Endothelial cell of umbilical vein (primary cell): ENCODE data around the gene BIRC6. TPM values are rescaled to one million over a fixed set of nuclear protein-coding genes. Genes with fewer than 3 reads are reported as not detected.

Experiments
- BruUV-seq: library from RNA; stranded (reverse); fragments of 400-500 nt; replicated peaks from 2 replicates; lab custom pipeline; 2021; lab: Mats Ljungman, UMichigan
- CTCF ChIA-PET: fragments of 300-600, 350-600 bp; sonication (Branson Sonifier 250); formaldehyde crosslinking; loops from one replicate; lab custom pipeline; 2021; ENCODE audit warnings: antibody characterized with exemption, inconsistent platforms; lab: Charles Lee
- POLR2A ChIA-PET: fragments of 300-600, 350-600 bp; sonication (Branson Sonifier 250); formaldehyde crosslinking; loops from one replicate; lab custom pipeline; 2021; ENCODE audit warnings: antibody characterized with exemption, inconsistent platforms; lab: Charles Lee
- DNase-seq: peaks from one replicate; pipeline ENCODE4 v3.0.0-alpha.2; 2011; ENCODE audit warnings: low read depth, low spot score
- FAIRE-seq: peaks from 2 replicates; lab custom pipeline; 2011; peaks lifted over from hg19 to GRCh38; lab: Jason Lieb, UNC
- H2AFZ ChIP-seq: 2 replicates; pipeline ENCODE4 v1.6.0; 2012; ENCODE audit warnings: low read depth, low read length, control low read depth, inconsistent platforms
- H3K27ac ChIP-seq: 2 replicates; pipeline ENCODE4 v1.5.1; 2011; ENCODE audit warnings: low read depth, mild to moderate bottlenecking, control low read depth, low read length, moderate library complexity; ENCODE audit not compliant: insufficient read depth
- H3K27me3 ChIP-seq, 2 experiments: 2 replicates each; pipeline versions ENCODE4 v1.6.0 to v1.6.1; 2011; ENCODE audit warnings: low read length in 2 of 2, mixed read lengths in 1 of 2; ENCODE audit not compliant: control insufficient read depth in 2 of 2, insufficient read depth in 2 of 2
- H3K36me3 ChIP-seq, 2 experiments: 2 replicates in 1 of 2; 3 replicates in 1 of 2; pipeline ENCODE4 v1.5.1; 2011; ENCODE audit warnings: low read length in 2 of 2, mild to moderate bottlenecking in 1 of 2, moderate library complexity in 1 of 2; ENCODE audit not compliant: control insufficient read depth in 2 of 2, insufficient read depth in 2 of 2; ENCODE audit errors: extremely low read depth in 1 of 2
- H3K4me1 ChIP-seq: 3 replicates; pipeline ENCODE4 v1.5.1; 2011; ENCODE audit warnings: mild to moderate bottlenecking, low read length; ENCODE audit not compliant: control insufficient read depth, insufficient read depth; ENCODE audit errors: extremely low read depth
- H3K4me2 ChIP-seq: 2 replicates; pipeline ENCODE4 v1.6.1; 2011; ENCODE audit warnings: low read length, control low read depth, mixed read lengths; ENCODE audit not compliant: insufficient read depth
- H3K4me3 ChIP-seq, 3 experiments: fragments of 200-600 bp in 1 of 3; sonication (generic), shearing (Covaris generic) in 1 of 3; replicated peaks in 1 of 3; 2 replicates each; pipeline ENCODE4 v1.5.1; 2011 to 2016; ENCODE audit warnings: control low read depth in 3 of 3, low read length in 3 of 3, mild to moderate bottlenecking in 2 of 3, inconsistent platforms in 1 of 3, low read depth in 1 of 3, moderate library complexity in 1 of 3; ENCODE audit not compliant: insufficient read depth in 1 of 3
- H3K79me2 ChIP-seq: 2 replicates; pipeline ENCODE4 v1.6.0; 2012; ENCODE audit warnings: low read length, inconsistent platforms; ENCODE audit not compliant: control insufficient read depth, insufficient read depth
- H3K9ac ChIP-seq: replicated peaks from 2 replicates; pipeline ENCODE3; 2011; ENCODE audit warnings: low read length, control low read depth; ENCODE audit not compliant: insufficient read depth; ENCODE audit errors: extremely low read depth
- H3K9me1 ChIP-seq: replicated peaks from 3 replicates; pipeline ENCODE4 v1.6.0; 2011; ENCODE audit warnings: mild to moderate bottlenecking, low read length; ENCODE audit not compliant: control insufficient read depth, insufficient read depth; ENCODE audit errors: extremely low read depth
- H3K9me3 ChIP-seq: replicated peaks from 2 replicates; pipeline ENCODE4 v1.5.1; 2012; ENCODE audit warnings: low read length, inconsistent platforms; ENCODE audit not compliant: control insufficient read depth, insufficient read depth
- H4K20me1 ChIP-seq: replicated peaks from 2 replicates; pipeline ENCODE3; 2011; ENCODE audit warnings: mild to moderate bottlenecking, low read length; ENCODE audit not compliant: control insufficient read depth, insufficient read depth; ENCODE audit errors: extremely low read depth
- CTCF ChIP-seq, 2 donors: IDR thresholded peaks; 1 replicate in 1 of 2; 2 replicates in 1 of 2; pipeline ENCODE4 v1.5.1; 2011; ENCODE audit warnings: low read length in 2 of 2, mild to moderate bottlenecking in 2 of 2, moderate library complexity in 2 of 2, control low read depth in 1 of 2, inconsistent platforms in 1 of 2, low read depth in 1 of 2; ENCODE audit not compliant: insufficient read depth in 1 of 2; ENCODE audit errors: extremely low read depth in 1 of 2
- EZH2 ChIP-seq: IDR thresholded peaks from 2 replicates; pipeline ENCODE4 v1.6.1; 2012; ENCODE audit warnings: borderline replicate concordance, low read depth, mild to moderate bottlenecking, moderate library complexity, low read length, inconsistent platforms; ENCODE audit not compliant: severe bottlenecking
- FOS ChIP-seq: IDR thresholded peaks from 2 replicates; pipeline ENCODE4 v1.6.1; 2011; ENCODE audit warnings: mild to moderate bottlenecking, low read length, moderate library complexity, borderline replicate concordance; ENCODE audit not compliant: insufficient read depth
- GATA2 ChIP-seq: IDR thresholded peaks from 2 replicates; pipeline ENCODE4 v1.7.0; 2011; ENCODE audit warnings: low read depth, mild to moderate bottlenecking, moderate library complexity, mixed read lengths, low read length; ENCODE audit not compliant: insufficient read length, insufficient read depth
- JUN ChIP-seq: IDR thresholded peaks from 2 replicates; pipeline ENCODE4 v1.6.1; 2011; ENCODE audit warnings: borderline replicate concordance, low read depth; ENCODE audit not compliant: insufficient read length, insufficient read depth
- MAX ChIP-seq: IDR thresholded peaks from 2 replicates; pipeline ENCODE4 v1.6.1; 2011; ENCODE audit not compliant: insufficient read depth, insufficient read length
- MYC ChIP-seq: IDR thresholded peaks from one replicate; pipeline ENCODE4 v1.6.1; 2011; ENCODE audit warnings: mild to moderate bottlenecking, low read depth, low read length
- POLR2A ChIP-seq: IDR thresholded peaks from 2 replicates; pipeline ENCODE4 v1.6.1; 2012; ENCODE audit warnings: low read depth, mild to moderate bottlenecking, control low read depth, low read length
- POLR2AphosphoS5 ChIP-seq: IDR thresholded peaks from 2 replicates; pipeline ENCODE4 v1.6.1; 2012; ENCODE audit warnings: low read depth, mild to moderate bottlenecking, control low read depth, low read length, moderate library complexity; ENCODE audit not compliant: insufficient read depth
- dilution Hi-C: fragments of 300-500 bp; cut with MboI; formaldehyde crosslinking; loops from one replicate; pipeline ENCODE4 v1.15.0; 2019; ENCODE audit warnings: low sequenced_read_pairs; ENCODE audit not compliant: extremely low pct_ligation_motif_present
- intact Hi-C: fragments of 100-400 bp; cut with micrococcal nuclease; formaldehyde crosslinking; loops from one replicate; pipeline ENCODE4 v1.10.0; 2022
- polyA plus RNA-seq, 4 experiments: library from polyadenylated mRNA; depleted of rRNA in 3 of 4; stranded (reverse) in 3 of 4; unstranded in 1 of 4; fragments of >200 nt; gene quantifications; 2 replicates each; pipeline versions ENCODE4 v1.2.1 to v1.2.3, GENCODE V29; 2011 to 2012; ENCODE audit warnings: missing spikeins in 1 of 4
- total RNA-seq: library from RNA; stranded (reverse); gene quantifications from 2 replicates; pipeline ENCODE4 v1.2.3, GENCODE V29; 2021

Gene BIRC6
- total and polyA plus RNA-seq, 2 donors (not counting 3 experiments of a cell fraction or from before 2014, with no cell fraction given), result 34.2 to 83.1 TPM

DNA sequence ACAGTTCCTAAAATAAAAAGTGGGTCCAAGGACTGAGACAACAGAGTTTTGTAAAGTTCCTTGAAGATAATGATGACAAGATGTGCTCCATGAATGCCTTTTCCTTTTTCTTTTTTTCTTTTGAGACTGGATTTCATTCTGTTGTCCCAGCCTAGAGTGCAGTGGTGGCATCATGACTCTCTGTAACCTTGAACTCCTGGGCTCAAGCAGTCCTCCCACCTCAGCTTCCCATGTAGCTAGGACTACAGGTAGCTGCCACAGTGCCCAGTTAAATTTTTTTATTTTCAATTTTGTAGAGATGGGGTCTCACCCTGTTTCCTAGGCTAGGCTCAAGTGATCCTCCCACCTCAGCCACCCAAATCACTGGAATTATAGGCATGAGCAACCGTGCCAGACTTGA, 254.9 kb downstream of the BIRC6 start:
- Histone ChIP-seq H3K9me1 (no peaks in the 10 kb centered on the region), H3K4me1 (no peaks in the 10 kb centered on the region), H3K9me3 (no peaks in the 10 kb centered on the region), H3K4me2 (no peak overlapping the region), H2AFZ (no peak overlapping the region), H4K20me1 (no peaks in the 10 kb centered on the region), H3K27me3 (no peaks in the 10 kb centered on the region), H3K27ac (no peak overlapping the region), H3K4me3 (no peak overlapping the region), H3K36me3 (peaks cover 4 to 5% of the 10 kb centered on the region in 2 experiments), H3K79me2 (no peaks in the 10 kb centered on the region), H3K9ac (no peak overlapping the region)
- dilution Hi-C loops (no loop called here), intact Hi-C loops (no loop called here)
- no TSS peak for BruUV-seq
- ChIA-PET CTCF (interaction anchor here (1.1 kb wide), 1 partner anchor 20 kb away, joined by 3 read pairs; no protein-coding TSS in a partner anchor), POLR2A (no interaction called here)
- TF ChIP-seq POLR2AphosphoS5, result no peak
- TF ChIP-seq MYC, result no peak
- no peak for TF ChIP-seq MAX
- TF ChIP-seq GATA2, result no peak
- TF ChIP-seq JUN, result no peak
- no peak for DNase-seq
- no peak for FAIRE-seq

DNA sequence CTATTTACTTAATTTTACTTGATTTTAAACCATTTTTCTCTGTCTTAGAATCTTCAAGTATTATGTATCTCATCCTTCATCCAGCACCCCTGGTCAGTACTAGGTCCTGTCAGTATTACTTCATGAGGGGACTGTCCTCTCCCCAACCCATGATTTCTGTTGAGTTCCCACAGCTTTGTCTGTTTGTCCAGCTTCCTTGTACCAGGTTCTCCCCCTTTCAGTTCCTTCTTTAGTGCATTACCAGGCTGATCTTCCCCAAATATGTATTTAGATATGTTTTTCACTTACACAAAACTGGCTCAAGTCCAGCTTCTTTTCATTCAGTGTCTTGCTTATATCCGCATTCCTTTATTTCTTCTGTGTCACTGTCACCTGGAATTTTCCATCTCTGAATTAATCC, 257.3 kb downstream of the BIRC6 start:
- dilution Hi-C loops (no loop called here), intact Hi-C loops (no loop called here)
- no peak overlapping the region for H3K4me2 ChIP-seq
- ChIA-PET CTCF (no interaction called here), POLR2A (no interaction called here)
- H4K20me1 ChIP-seq, result no peaks in the 10 kb centered on the region
- no peak overlapping the region for H3K9ac ChIP-seq
- no peak overlapping the region for H3K27ac ChIP-seq
- no peaks in the 10 kb centered on the region for H3K79me2 ChIP-seq
- H2AFZ ChIP-seq, result no peak overlapping the region
- no peaks in the 10 kb centered on the region for H3K9me1 ChIP-seq
- H3K27me3 ChIP-seq, result no peaks in the 10 kb centered on the region
- FAIRE-seq (no peak), DNase-seq (no peak)
- H3K9me3 ChIP-seq, result no peaks in the 10 kb centered on the region
- H3K36me3 ChIP-seq, result peaks cover 5 to 8% of the 10 kb centered on the region in 2 experiments
- TF ChIP-seq FOS (no peak), JUN (no peak), MYC (no peak), CTCF (IDR thresholded peaks at IDR 0.05; ENCODE audit: extremely low read depth in 1 of 2, insufficient read depth in 1 of 2, low read depth in 1 of 2, low read length in 2 of 2) (no peak), GATA2 (no peak), EZH2 (no peak), POLR2A (no peak), POLR2AphosphoS5 (no peak), MAX (no peak)
- H3K4me3 ChIP-seq, result no peak overlapping the region
- H3K4me1 ChIP-seq, result no peaks in the 10 kb centered on the region
- BruUV-seq, result no TSS peak
